Esophagus muscularis mucosa (tissue), 3 donors: ENCODE results near the gene POU2F2.

Experiments
- POLR2A ChIP-seq: fragments of 450-650 bp; IDR thresholded peaks from one replicate; pipeline ENCODE4 v1.6.1; 2017; ENCODE audit warnings: antibody characterized with exemption, moderate library complexity, mild to moderate bottlenecking, low read depth
- TF ChIP-seq, protein P1 (sequence below), 3 experiments: fragments of 200-600 bp in 2 of 3; fragments of 450-650 bp in 1 of 3; sonication (generic) in 2 of 3; IDR thresholded peaks; one replicate each; pipeline ENCODE4 v1.5.1; 2017 to 2019; ENCODE audit warnings: antibody characterized with exemption in 3 of 3, mild to moderate bottlenecking in 2 of 3, moderate library complexity in 1 of 3

DNA sequence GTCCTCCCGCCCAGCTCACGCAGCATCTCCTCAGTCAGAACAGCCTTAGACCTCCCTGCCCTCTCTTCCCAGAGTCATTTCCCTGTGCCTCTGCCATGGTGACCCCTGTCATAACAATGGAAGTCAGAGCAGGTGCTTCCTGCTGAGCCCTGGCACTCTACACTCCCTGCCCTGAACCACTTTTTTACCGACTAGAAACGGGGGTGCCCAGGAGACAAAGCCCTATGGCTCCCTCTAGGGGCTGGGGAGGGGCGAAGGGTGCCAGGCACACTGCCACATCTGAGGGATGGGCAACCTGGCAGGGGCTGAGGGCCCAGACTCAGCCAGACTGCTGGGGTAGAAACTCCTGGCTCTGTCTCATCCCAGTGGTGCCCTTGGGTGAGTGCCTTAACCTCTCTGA is 39.9 kb downstream of the POU2F2 start:
- no peak for TF ChIP-seq POLR2A
- TF ChIP-seq, protein P1, sequence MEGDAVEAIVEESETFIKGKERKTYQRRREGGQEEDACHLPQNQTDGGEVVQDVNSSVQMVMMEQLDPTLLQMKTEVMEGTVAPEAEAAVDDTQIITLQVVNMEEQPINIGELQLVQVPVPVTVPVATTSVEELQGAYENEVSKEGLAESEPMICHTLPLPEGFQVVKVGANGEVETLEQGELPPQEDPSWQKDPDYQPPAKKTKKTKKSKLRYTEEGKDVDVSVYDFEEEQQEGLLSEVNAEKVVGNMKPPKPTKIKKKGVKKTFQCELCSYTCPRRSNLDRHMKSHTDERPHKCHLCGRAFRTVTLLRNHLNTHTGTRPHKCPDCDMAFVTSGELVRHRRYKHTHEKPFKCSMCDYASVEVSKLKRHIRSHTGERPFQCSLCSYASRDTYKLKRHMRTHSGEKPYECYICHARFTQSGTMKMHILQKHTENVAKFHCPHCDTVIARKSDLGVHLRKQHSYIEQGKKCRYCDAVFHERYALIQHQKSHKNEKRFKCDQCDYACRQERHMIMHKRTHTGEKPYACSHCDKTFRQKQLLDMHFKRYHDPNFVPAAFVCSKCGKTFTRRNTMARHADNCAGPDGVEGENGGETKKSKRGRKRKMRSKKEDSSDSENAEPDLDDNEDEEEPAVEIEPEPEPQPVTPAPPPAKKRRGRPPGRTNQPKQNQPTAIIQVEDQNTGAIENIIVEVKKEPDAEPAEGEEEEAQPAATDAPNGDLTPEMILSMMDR (IDR thresholded peaks at IDR 0.05), result peak; percentile 39 to 48 (median 39)
